Cardiac muscle cell (in vitro differentiated cells and primary cell): ENCODE data around the gene MTOR. TPM values are rescaled to one million over a fixed set of nuclear protein-coding genes. Genes with fewer than 3 reads are reported as not detected.

Experiments used
- DNase-seq, 2 donors: peaks; one replicate each; pipeline versions ENCODE4 v3.0.0 to v3.0.0-alpha.2; 2010 to 2017; ENCODE audit warnings: low read depth in 1 of 2, low spot score in 1 of 2
- H3K27ac ChIP-seq: fragments of 200-600 bp; sonication (generic); 2 replicates; pipeline ENCODE4 v1.5.1; 2016
- H3K27me3 ChIP-seq: fragments of 200-600 bp; sonication (generic); 2 replicates; pipeline ENCODE4 v1.6.0; 2016; ENCODE audit warnings: control low read depth
- H3K36me3 ChIP-seq: fragments of 200-600 bp; sonication (generic); 2 replicates; pipeline ENCODE4 v1.5.1; 2016; ENCODE audit warnings: control low read depth
- H3K4me1 ChIP-seq: fragments of 200-600 bp; sonication (generic); 2 replicates; pipeline ENCODE4 v1.8.1; 2017; ENCODE audit warnings: low read depth, mild to moderate bottlenecking, mixed run types
- H3K4me3 ChIP-seq: fragments of 200-600 bp; sonication (generic); 2 replicates; pipeline ENCODE4 v1.5.1; 2016; ENCODE audit warnings: mild to moderate bottlenecking
- H3K9me3 ChIP-seq: fragments of 200-600 bp; sonication (generic); 2 replicates; pipeline ENCODE4 v1.5.1; 2017; ENCODE audit warnings: low read depth, mild to moderate bottlenecking, control low read depth
- polyA plus RNA-seq: library from polyadenylated mRNA; unstranded; fragments of >200 nt; fragmentation: Nextera tagmentation; extraction: Ambion mirVana; gene quantifications from 2 replicates; pipeline ENCODE4 v1.2.1, GENCODE V29; 2016
- total RNA-seq: library from RNA; depleted of rRNA; stranded (reverse); fragments of >200 nt; gene quantifications from 2 replicates; pipeline ENCODE4 v1.2.3, GENCODE V29; 2016
- TF ChIP-seq, protein P1 (sequence below): IDR thresholded peaks from 2 replicates; pipeline ENCODE4 v1.5.1; 2012; ENCODE audit warnings: low read depth, mild to moderate bottlenecking, low read length

MTOR gene
- total and polyA plus RNA-seq, 2 experiments from 2014 or later: 21.5 to 45.7 TPM

DNA sequence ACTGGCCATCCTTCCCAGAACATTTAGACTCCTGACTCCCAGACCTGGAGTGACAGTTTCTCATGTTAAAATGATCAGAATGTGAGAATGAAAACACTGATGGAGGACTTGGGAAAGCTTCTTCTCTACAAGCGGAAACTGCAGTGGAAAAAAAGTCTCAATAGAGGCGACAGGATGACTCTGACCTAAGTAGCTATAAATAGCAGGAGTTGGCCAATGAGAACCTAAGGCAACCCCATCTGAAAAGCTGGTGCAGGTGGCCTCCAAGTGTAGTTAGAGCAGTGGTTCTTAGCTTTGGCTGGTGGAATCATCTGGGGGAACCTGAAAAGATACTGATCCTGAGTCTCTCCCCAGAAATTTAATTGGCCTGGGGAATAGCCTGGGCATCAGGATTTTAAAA lies 118.4 kb downstream of the MTOR start:
- H3K36me3 ChIP-seq: peaks cover 28% of the 10 kb centered on the region
- TF ChIP-seq, protein P1, sequence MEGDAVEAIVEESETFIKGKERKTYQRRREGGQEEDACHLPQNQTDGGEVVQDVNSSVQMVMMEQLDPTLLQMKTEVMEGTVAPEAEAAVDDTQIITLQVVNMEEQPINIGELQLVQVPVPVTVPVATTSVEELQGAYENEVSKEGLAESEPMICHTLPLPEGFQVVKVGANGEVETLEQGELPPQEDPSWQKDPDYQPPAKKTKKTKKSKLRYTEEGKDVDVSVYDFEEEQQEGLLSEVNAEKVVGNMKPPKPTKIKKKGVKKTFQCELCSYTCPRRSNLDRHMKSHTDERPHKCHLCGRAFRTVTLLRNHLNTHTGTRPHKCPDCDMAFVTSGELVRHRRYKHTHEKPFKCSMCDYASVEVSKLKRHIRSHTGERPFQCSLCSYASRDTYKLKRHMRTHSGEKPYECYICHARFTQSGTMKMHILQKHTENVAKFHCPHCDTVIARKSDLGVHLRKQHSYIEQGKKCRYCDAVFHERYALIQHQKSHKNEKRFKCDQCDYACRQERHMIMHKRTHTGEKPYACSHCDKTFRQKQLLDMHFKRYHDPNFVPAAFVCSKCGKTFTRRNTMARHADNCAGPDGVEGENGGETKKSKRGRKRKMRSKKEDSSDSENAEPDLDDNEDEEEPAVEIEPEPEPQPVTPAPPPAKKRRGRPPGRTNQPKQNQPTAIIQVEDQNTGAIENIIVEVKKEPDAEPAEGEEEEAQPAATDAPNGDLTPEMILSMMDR: no peak
- no peak overlapping the region for H3K27ac ChIP-seq
- no peaks in the 10 kb centered on the region for H3K9me3 ChIP-seq
- DNase-seq: peak in 1 of 2 donors; percentile 41
- H3K4me3 ChIP-seq: no peak overlapping the region
- no peaks in the 10 kb centered on the region for H3K4me1 ChIP-seq
- H3K27me3 ChIP-seq: no peaks in the 10 kb centered on the region

DNA sequence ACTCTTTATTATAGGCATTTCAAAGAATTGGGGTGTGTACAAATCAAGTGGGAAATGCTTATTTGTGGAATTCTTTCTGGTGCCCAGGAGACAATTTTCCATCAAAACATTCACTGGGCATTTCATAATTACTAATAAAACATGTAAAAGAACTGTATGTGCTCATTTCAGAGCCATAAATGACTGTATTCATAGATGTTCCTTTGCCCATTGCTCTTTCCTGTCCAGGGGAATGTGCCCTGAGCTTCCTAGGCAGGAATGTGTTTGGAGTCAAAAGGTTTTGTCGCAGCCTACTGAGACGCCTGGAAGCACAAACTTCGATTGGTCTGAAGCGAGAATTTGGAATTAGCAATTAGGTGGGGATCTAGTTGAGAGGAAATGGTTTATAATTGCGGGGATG lies 119.0 kb downstream of the MTOR start:
- H3K36me3 ChIP-seq: peaks cover 30% of the 10 kb centered on the region
- no peak overlapping the region for H3K4me3 ChIP-seq
- no peak overlapping the region for H3K27ac ChIP-seq
- DNase-seq: no peak
- TF ChIP-seq, protein P1: no peak
- no peaks in the 10 kb centered on the region for H3K27me3 ChIP-seq
- H3K9me3 ChIP-seq: no peaks in the 10 kb centered on the region
- H3K4me1 ChIP-seq: no peaks in the 10 kb centered on the region

GRCh38 chr1:11142618-11143391 lies 119.5 kb downstream of the MTOR start:
- H3K9me3 ChIP-seq: no peaks in the 10 kb centered on the region
- H3K27me3 ChIP-seq: no peaks in the 10 kb centered on the region
- no peak overlapping the region for H3K4me3 ChIP-seq
- peaks cover 34% of the 10 kb centered on the region for H3K36me3 ChIP-seq
- no peak for DNase-seq
- H3K27ac ChIP-seq: no peak overlapping the region
- TF ChIP-seq, protein P1: no peak
- H3K4me1 ChIP-seq: no peaks in the 10 kb centered on the region

- DNase-seq: peak in 1 of 2 donors; percentile 54
- Histone ChIP-seq H3K9me3 (no peaks in the 10 kb centered on the region), H3K36me3 (peaks cover 38% of the 10 kb centered on the region), H3K4me3 (no peak overlapping the region), H3K27me3 (no peaks in the 10 kb centered on the region), H3K27ac (no peak overlapping the region), H3K4me1 (no peaks in the 10 kb centered on the region)
- TF ChIP-seq, protein P1: no peak
These were observed 123.4 kb downstream of the MTOR start for GRCh38 chr1:11138952-11139351.

- Histone ChIP-seq H3K9me3 (no peaks in the 10 kb centered on the region), H3K4me3 (no peak overlapping the region), H3K36me3 (peaks cover 36% of the 10 kb centered on the region), H3K4me1 (no peaks in the 10 kb centered on the region), H3K27ac (no peak overlapping the region), H3K27me3 (no peaks in the 10 kb centered on the region)
- TF ChIP-seq, protein P1: no peak
- no peak for DNase-seq
These were observed 124.3 kb downstream of the MTOR start for GRCh38 chr1:11138029-11138428.
